ENCODE results near the gene ISCU.

DNA sequence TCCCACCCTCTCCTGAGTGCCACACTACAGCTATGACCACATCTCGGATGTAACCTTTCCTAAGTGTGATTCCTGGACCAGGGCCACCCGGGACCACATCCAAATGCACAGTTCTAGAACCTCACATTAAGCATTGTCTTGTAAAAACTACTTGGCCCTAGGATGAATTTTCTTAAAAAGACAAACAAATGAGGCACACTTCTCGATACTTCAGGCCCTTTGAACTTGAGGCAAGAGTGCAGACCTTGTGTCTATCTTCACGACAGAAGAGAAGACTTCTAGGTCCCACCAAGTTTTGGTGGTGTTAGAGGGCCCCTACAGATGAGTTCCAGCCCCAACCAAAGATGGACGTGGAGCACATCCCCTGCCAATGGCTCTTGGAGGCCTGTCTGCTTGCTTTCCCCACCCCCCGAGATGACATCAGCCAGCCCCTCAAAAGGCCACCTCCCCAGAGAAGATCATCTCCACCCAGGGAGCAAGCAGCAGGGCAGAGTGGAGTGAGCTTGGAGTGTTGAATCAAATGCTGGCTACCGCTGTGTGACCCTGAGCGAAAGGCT lies 9.3 kb downstream of the ISCU start:
- TF ChIP-seq, protein P1, sequence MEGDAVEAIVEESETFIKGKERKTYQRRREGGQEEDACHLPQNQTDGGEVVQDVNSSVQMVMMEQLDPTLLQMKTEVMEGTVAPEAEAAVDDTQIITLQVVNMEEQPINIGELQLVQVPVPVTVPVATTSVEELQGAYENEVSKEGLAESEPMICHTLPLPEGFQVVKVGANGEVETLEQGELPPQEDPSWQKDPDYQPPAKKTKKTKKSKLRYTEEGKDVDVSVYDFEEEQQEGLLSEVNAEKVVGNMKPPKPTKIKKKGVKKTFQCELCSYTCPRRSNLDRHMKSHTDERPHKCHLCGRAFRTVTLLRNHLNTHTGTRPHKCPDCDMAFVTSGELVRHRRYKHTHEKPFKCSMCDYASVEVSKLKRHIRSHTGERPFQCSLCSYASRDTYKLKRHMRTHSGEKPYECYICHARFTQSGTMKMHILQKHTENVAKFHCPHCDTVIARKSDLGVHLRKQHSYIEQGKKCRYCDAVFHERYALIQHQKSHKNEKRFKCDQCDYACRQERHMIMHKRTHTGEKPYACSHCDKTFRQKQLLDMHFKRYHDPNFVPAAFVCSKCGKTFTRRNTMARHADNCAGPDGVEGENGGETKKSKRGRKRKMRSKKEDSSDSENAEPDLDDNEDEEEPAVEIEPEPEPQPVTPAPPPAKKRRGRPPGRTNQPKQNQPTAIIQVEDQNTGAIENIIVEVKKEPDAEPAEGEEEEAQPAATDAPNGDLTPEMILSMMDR (IDR thresholded peaks at IDR 0.05): no peak
- TF ChIP-seq POLR2A (IDR thresholded peaks at IDR 0.05) (no peak), EP300 (IDR thresholded peaks at IDR 0.05) (no peak)
